Measurements from ENCODE around the gene TRIP6. TPM values are rescaled to one million over a fixed set of nuclear protein-coding genes. Genes with fewer than 3 reads are reported as not detected.

The TRIP6 gene
- total RNA-seq, 1 donor from 2014 or later = 70.3 TPM

GRCh38 chr7:100879685-100880261 lies 12.6 kb downstream of the TRIP6 start:
- TF ChIP-seq CTCF (IDR thresholded peaks at IDR 0.05; ENCODE audit: insufficient read depth, low read length, severe bottlenecking) = no peak
- Histone ChIP-seq H3K36me3 (ENCODE audit: control insufficient read depth, insufficient read depth, low read length) (peaks cover 34% of the 10 kb centered on the region), H3K4me3 (ENCODE audit: low read depth, low read length) (no peak overlapping the region), H3K27me3 (ENCODE audit: control insufficient read depth, insufficient read depth, low read length) (no peaks in the 10 kb centered on the region)
- DNase-seq (ENCODE audit: low read depth) (no peak), FAIRE-seq (no peak)

- DNase-seq (ENCODE audit: low read depth) = no peak
- no peak for TF ChIP-seq CTCF (IDR thresholded peaks at IDR 0.05; ENCODE audit: insufficient read depth, low read length, severe bottlenecking)
- Histone ChIP-seq H3K36me3 (ENCODE audit: control insufficient read depth, insufficient read depth, low read length) (peaks cover 42% of the 10 kb centered on the region), H3K27me3 (ENCODE audit: control insufficient read depth, insufficient read depth, low read length) (no peaks in the 10 kb centered on the region), H3K4me3 (ENCODE audit: low read depth, low read length) (no peak overlapping the region)
- no peak for FAIRE-seq
Observed at GRCh38 chr7:100880645-100881044, 13.5 kb downstream of the TRIP6 start.

GRCh38 chr7:100881136-100881535 lies 13.9 kb downstream of the TRIP6 start:
- peaks cover 43% of the 10 kb centered on the region for H3K36me3 ChIP-seq (ENCODE audit: control insufficient read depth, insufficient read depth, low read length)
- TF ChIP-seq CTCF (IDR thresholded peaks at IDR 0.05; ENCODE audit: insufficient read depth, low read length, severe bottlenecking) = no peak

DNA sequence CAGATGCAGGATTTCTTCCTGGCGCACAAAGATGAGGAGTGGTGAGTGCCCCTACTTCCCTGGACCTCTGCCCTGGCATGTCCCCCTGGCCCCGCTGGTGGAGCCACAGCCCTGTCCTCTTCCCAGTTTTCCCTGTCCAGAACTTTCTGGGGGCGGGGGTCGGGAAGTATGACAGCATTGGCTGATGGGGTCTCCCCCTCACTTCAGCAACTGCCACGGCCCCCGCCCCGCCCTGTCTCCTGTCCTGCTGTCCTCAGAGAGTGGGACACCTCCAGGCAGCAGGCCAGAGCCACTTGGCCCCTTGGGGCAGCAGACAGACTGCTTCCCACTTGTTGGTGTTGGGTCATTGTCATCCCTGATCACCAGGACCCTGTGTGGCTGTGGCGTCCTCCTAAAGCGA lies 15.0 kb downstream of the TRIP6 start:
- Histone ChIP-seq H3K36me3 (ENCODE audit: control insufficient read depth, insufficient read depth, low read length) (peaks cover 48% of the 10 kb centered on the region), H3K27me3 (ENCODE audit: control insufficient read depth, insufficient read depth, low read length) (no peaks in the 10 kb centered on the region), H3K4me3 (ENCODE audit: low read depth, low read length) (no peak overlapping the region)
- DNase-seq (ENCODE audit: low read depth) (no peak), FAIRE-seq (no peak)
- TF ChIP-seq CTCF (IDR thresholded peaks at IDR 0.05; ENCODE audit: insufficient read depth, low read length, severe bottlenecking) = no peak

More at GRCh38 chr7:100881136-100881535, 13.9 kb downstream of the TRIP6 start:
- FAIRE-seq (no peak), DNase-seq (ENCODE audit: low read depth) (no peak)
- Histone ChIP-seq H3K4me3 (ENCODE audit: low read depth, low read length) (no peak overlapping the region), H3K27me3 (ENCODE audit: control insufficient read depth, insufficient read depth, low read length) (no peaks in the 10 kb centered on the region)

- DNase-seq (ENCODE audit: low read depth) (no peak), FAIRE-seq (no peak)
- Histone ChIP-seq H3K36me3 (ENCODE audit: control insufficient read depth, insufficient read depth, low read length) (peaks cover 51% of the 10 kb centered on the region), H3K27me3 (ENCODE audit: control insufficient read depth, insufficient read depth, low read length) (no peaks in the 10 kb centered on the region), H3K4me3 (ENCODE audit: low read depth, low read length) (no peak overlapping the region)
- TF ChIP-seq CTCF (IDR thresholded peaks at IDR 0.05; ENCODE audit: insufficient read depth, low read length, severe bottlenecking) = no peak
Observed at GRCh38 chr7:100882785-100883526, 15.8 kb downstream of the TRIP6 start.
